Measurements from ENCODE around the gene CLIP4. TPM values are rescaled to one million over a fixed set of nuclear protein-coding genes. Genes with fewer than 3 reads are reported as not detected.

Gene CLIP4
- total RNA-seq, 1 experiment from 2014 or later, result 24.3 TPM

DNA sequence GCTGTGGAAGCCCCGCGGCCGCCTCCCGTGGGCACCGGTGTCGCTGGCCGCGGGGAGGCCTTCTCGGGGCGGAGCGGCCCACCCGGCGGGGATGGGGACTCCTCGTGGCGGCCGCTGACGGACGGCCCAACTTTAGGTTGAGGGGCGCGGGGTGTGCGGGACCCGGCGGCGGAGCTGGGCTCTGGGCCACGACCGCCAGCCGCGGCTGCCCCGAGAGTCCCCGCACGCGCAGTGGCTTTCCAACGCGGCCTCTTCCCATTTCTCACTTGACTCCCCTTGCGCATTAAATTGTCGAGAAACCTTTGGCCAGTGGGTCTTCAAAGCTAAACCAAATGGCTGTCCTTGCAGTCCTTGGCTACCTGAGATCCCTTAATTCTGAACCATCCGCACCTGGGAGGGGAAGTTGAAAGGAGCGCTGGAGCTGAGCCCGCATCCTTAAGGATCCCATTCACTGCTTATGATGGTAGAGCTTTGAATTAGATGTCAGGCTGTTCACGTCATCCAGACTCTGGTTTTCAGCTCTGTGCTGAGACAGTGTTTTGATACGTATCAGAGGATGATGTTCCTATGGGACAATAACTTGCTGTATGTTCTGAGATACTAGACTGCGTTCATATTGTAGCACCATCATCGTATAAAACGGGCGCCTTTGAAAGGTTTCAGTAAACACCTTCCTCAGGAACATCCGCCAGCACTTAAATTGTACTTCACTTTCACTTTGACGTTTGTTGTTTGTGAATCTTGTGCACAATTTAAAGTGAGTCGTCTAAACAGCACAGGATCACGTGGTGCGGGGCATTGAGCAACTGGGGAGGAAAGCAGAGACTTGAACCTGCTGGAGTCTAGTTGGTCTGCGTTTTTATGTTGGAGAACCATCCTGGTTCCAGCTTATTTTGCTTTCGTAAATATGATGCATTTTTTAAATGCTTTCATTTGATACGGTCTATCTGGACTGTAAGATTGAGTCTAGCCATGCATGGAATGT is 874 bp downstream of the CLIP4 start:
- no peaks in the 10 kb centered on the region for H3K9me3 ChIP-seq
- H3K36me3 ChIP-seq, result peaks cover 20% of the 10 kb centered on the region
- no peaks in the 10 kb centered on the region for H3K27me3 ChIP-seq
- peak overlapping the region; percentile 71 for H3K4me3 ChIP-seq
- DNase-seq, result peak; percentile 74

DNA sequence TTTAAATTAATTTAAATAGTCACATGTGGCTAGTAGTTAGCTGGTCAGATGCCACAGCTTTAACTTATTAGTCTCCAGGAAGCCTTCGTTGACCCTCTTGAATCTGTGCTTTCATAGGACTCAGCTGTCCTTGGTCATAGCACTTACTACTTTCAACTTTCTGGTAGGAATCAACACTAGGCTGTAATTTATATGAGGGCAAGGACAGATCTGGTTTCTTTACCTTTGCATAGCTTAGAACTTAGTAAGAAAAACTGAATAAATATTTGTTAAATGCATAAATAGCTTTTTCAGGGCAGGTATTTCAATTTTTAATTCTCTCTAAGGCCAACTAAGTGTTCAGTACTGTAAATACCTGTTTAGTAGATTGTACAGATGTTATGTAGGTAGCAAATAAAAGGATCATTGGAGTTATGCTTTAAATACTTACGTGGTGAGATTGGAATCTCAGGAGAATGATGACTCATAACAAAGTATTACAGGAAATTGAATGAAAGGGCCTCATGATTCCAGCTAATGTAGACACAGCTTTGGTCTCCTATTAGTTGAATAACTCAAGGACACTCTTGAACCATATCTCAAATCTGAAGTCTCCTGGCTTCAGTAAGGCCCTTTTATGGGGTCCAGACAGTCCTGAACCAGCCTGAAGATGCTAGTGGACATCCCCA is 2.6 kb downstream of the CLIP4 start:
- H3K9me3 ChIP-seq, result no peaks in the 10 kb centered on the region
- peaks cover 34% of the 10 kb centered on the region for H3K36me3 ChIP-seq
- no peak overlapping the region for H3K4me3 ChIP-seq
- H3K27me3 ChIP-seq, result no peaks in the 10 kb centered on the region
- no peak for DNase-seq

GRCh38 chr2:29119211-29119610 is 4.0 kb downstream of the CLIP4 start:
- Histone ChIP-seq H3K36me3 (peaks cover 41% of the 10 kb centered on the region), H3K27me3 (no peaks in the 10 kb centered on the region), H3K4me3 (no peak overlapping the region), H3K9me3 (peaks cover 2% of the 10 kb centered on the region)
- no peak for DNase-seq

DNA sequence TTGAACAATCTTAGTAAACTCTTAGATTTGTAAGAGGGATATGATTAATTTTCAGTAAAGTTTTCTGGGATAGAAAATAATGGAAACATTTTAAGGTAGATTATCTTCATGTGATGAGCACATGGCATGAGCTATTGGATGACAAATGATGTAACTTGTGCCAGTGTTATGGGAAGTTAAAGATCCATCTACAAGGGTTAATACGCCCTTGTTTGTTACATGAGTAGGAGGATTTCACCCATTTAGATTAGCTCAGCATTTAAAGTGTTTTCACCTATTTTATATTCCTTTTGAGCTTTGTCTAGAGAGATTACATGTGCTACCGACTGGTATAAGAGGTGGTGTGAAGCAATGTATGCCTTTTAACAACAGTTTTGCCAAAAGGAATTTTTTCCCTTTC is 5.6 kb downstream of the CLIP4 start:
- peaks cover 15% of the 10 kb centered on the region for H3K9me3 ChIP-seq
- H3K4me3 ChIP-seq, result no peak overlapping the region
- no peak for DNase-seq
- peaks cover 57% of the 10 kb centered on the region for H3K36me3 ChIP-seq
- no peaks in the 10 kb centered on the region for H3K27me3 ChIP-seq

DNA sequence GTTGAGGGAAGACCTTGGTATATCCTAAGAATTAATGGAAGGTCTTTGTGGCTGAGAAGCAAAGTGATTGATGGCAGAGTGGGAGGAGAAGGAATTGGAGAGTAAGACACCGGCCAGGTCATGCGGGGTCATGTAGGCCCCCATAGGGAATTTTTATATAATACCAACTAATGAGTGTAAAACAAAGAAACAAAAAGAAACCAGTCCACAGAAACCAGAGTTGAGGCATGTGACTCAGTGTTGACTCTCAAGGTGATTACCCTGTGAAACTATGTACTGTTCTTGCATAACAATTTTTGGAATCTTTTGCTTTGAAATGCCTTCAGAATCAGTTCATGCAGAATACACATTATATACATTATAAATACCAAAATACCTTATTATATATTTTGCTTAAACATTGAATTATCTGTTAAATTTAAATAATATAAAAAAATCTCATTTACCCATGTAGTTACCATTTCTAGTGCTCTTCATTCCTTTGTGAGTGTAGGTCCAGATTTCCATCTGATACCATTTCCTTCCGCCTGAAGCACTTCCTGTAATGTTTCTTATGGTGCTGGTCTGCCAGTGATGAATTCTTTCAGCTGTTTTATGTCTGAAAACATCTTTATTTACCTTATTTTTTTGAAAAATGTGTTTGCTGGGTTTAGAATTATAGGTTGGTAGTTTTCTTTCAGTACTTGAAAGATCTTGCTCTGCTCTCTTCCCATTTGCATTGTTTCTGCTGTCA is 8.6 kb downstream of the CLIP4 start:
- Histone ChIP-seq H3K4me3 (no peak overlapping the region), H3K9me3 (peaks cover 15% of the 10 kb centered on the region), H3K36me3 (peaks cover 66% of the 10 kb centered on the region)

DNA sequence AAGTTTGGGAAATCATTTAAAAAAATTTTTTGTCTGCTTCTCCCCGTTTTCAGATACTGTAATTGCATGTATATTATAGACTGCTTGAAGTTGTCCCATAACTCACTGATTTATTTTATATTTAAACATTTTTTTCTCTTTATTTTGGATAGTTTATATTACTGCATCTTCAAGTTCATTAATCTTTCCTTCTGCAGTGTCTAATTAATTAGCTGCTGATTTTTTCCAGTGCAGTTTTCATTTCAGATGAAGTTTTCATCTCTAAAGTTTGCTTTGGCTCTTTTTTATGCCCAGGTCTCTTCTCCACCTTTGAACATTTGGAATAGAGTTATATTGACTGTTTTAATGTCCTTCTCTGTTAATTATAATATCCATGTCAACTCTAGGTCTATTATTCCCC is 9.3 kb downstream of the CLIP4 start:
- no peak overlapping the region for H3K4me3 ChIP-seq
- no peaks in the 10 kb centered on the region for H3K27me3 ChIP-seq
- H3K9me3 ChIP-seq, result peaks cover 15% of the 10 kb centered on the region
- H3K36me3 ChIP-seq, result peaks cover 63% of the 10 kb centered on the region
- no peak for DNase-seq

More for the DNA sequence above, 8.6 kb downstream of the CLIP4 start:
- DNase-seq, result peak; percentile 69
- H3K27me3 ChIP-seq, result no peaks in the 10 kb centered on the region

GRCh38 chr2:29129586-29130281 is 14.5 kb downstream of the CLIP4 start:
- Histone ChIP-seq H3K27me3 (no peaks in the 10 kb centered on the region), H3K9me3 (peaks cover 8% of the 10 kb centered on the region), H3K4me3 (no peak overlapping the region), H3K36me3 (peaks cover 53% of the 10 kb centered on the region)
- DNase-seq, result no peak

GRCh38 chr2:29130295-29130694 is 15.1 kb downstream of the CLIP4 start:
- DNase-seq, result peak; percentile 43
- H3K4me3 ChIP-seq, result no peak overlapping the region
- H3K27me3 ChIP-seq, result no peaks in the 10 kb centered on the region
- H3K9me3 ChIP-seq, result peaks cover 2% of the 10 kb centered on the region; the same call in 1 of the 2 replicates
- H3K36me3 ChIP-seq, result peaks cover 48% of the 10 kb centered on the region

DNA sequence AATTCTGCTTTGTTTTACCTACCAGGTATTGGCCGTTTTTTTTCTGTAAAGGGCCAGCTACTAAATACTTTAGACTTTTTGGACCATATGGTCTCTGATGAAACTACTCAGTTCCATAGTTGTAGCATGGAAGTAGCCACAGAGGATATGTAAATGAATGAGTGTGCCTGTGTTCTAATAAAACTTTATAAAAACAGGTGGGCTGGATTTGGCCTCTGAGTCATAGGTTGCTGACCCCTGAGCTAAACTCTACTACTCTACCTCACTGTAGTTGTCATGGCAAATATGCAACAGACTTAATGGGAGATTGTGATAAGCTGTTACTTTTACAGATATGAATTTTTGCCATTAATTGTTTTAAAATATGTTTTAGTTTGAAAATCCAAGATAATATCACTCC is 19.7 kb downstream of the CLIP4 start:
- DNase-seq, result no peak
- H3K4me3 ChIP-seq, result no peak overlapping the region
- peaks cover 8% of the 10 kb centered on the region for H3K9me3 ChIP-seq
- H3K36me3 ChIP-seq, result peaks cover 58% of the 10 kb centered on the region
- H3K27me3 ChIP-seq, result no peaks in the 10 kb centered on the region

DNA sequence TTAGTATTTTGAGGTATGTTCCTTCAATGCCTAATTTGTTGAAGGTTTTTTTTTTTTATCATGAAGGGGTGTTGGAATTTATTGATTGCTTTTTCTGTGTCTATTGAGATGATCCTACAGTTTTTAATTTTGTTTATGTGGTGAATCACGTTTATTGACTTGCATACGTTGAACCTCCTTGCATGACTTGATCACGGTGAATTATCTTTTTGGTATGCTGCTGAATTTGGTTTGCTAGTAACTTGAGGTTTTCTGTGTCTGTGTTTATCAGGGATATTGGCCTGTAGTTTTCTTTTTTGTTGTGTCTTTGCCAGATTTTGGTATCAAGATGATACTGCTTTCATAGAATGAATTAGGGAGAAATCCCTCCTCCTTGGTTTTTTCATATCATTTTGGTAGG is 23.9 kb downstream of the CLIP4 start:
- no peak for DNase-seq
- Histone ChIP-seq H3K36me3 (peaks cover 62% of the 10 kb centered on the region), H3K4me3 (no peak overlapping the region), H3K9me3 (peaks cover 8% of the 10 kb centered on the region), H3K27me3 (no peaks in the 10 kb centered on the region)

- Histone ChIP-seq H3K27me3 (no peaks in the 10 kb centered on the region), H3K9me3 (peaks cover 8% of the 10 kb centered on the region), H3K36me3 (peaks cover 66% of the 10 kb centered on the region), H3K4me3 (no peak overlapping the region)
- no peak for DNase-seq
These were observed 24.5 kb downstream of the CLIP4 start for GRCh38 chr2:29139731-29140130.

DNA sequence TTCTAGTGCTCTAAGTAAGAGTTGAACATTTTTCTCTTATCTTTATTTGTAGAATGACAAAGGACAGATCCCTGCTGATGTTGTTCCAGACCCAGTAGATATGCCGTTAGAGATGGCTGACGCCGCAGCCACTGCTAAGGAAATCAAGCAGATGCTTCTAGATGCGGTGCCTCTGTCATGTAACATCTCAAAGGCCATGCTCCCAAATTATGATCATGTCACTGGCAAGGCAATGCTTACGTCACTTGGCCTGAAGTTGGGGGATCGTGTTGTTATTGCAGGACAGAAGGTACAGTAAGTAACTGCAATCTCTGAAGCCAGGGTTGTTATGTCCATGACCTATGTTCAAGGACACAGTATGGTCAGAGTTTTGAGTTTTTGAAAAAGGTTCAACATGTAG is 28.4 kb downstream of the CLIP4 start:
- H3K4me3 ChIP-seq, result no peak overlapping the region
- H3K27me3 ChIP-seq, result no peaks in the 10 kb centered on the region
- peaks cover 46% of the 10 kb centered on the region for H3K36me3 ChIP-seq
- DNase-seq, result no peak
- H3K9me3 ChIP-seq, result peaks cover 5% of the 10 kb centered on the region

GRCh38 chr2:29146197-29146596 is 31.0 kb downstream of the CLIP4 start:
- DNase-seq, result no peak
- H3K27me3 ChIP-seq, result no peaks in the 10 kb centered on the region
- no peak overlapping the region for H3K4me3 ChIP-seq
- no peaks in the 10 kb centered on the region for H3K9me3 ChIP-seq
- H3K36me3 ChIP-seq, result peaks cover 38% of the 10 kb centered on the region

DNA sequence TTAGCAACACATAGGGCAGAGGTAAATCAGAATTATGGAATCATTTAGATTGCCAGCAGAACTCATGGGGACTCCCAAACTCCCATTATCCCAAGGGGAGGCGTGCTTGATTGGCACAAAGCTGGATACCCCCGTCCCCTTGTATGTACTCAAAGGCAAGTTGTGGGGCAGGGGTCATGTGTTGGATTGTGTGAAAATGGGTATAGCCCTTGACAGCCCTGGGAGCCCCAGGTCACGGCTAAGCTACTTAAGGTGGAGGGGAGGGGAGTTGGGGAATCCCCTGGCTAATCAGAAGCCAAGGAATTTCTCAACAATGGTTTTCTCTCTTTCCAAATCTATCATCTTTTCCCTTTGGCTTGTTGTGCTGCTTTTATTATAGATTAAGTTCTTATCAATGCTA is 32.7 kb downstream of the CLIP4 start:
- peaks cover 23% of the 10 kb centered on the region for H3K36me3 ChIP-seq
- no peak overlapping the region for H3K4me3 ChIP-seq
- DNase-seq, result no peak
- no peaks in the 10 kb centered on the region for H3K27me3 ChIP-seq
- H3K9me3 ChIP-seq, result no peaks in the 10 kb centered on the region

DNA sequence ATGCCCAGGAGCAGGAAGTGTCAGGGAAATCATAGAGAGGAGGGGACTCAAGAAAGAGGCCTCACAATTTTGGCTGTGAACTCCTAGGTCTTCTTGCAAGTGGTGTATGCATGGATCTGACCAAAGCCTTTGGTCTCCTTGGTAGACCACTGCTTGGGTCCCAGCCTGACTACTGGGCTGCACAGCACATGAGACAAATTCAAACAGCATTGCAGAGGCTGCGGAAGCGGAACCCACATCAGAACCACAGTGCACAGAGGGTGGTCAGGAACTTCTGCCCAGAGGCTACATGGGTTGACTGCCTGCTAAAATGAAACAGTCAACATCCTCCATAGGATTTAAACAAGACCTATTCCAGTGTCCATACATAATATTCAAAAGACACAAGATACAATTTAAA is 39.4 kb downstream of the CLIP4 start:
- no peak for DNase-seq
- Histone ChIP-seq H3K36me3 (peaks cover 33% of the 10 kb centered on the region), H3K9me3 (no peaks in the 10 kb centered on the region), H3K4me3 (no peak overlapping the region), H3K27me3 (no peaks in the 10 kb centered on the region)

DNA sequence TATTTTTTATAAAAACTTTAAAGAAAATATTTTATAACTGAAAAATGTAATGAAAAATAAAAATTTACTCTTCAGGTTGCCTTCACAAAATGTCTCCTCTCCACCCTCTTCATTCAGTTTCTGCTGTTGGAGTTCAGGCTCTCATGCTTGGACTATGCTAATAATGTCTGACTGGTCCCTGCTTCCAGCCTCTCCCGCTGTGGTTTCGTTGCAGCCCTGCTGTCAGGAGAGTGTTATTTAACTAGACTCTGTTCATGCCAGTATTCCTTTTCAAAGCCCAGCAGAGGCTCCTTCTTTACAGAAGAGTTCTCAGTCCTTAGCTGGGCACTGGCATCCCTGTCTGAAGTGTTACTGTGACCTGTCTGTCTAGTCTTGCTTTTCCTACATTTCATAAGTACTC is 40.4 kb downstream of the CLIP4 start:
- Histone ChIP-seq H3K9me3 (no peaks in the 10 kb centered on the region), H3K4me3 (no peak overlapping the region), H3K36me3 (peaks cover 28% of the 10 kb centered on the region), H3K27me3 (no peaks in the 10 kb centered on the region)
- no peak for DNase-seq
